ENCODE measurements around the gene PRDM5. TPM values are rescaled to one million over a fixed set of nuclear protein-coding genes. Genes with fewer than 3 reads are reported as not detected.

The PRDM5 gene
- total RNA-seq, 1 experiment from 2014 or later = 5.1 TPM

GRCh38 chr4:120765260-120765680 is 157.3 kb downstream of the PRDM5 start:
- Histone ChIP-seq H2AFZ (ENCODE audit: low read depth, low read length, poor library complexity, severe bottlenecking) (no peak overlapping the region), H4K20me1 (ENCODE audit: insufficient read depth) (0 out of 2 replicates have a peak, but pooled peaks cover 3% of the 10 kb centered on the region), H3K4me1 (ENCODE audit: control insufficient read depth in 1 of 2, insufficient read depth in 2 of 2, low read length in 2 of 2) (peaks cover 0 to 5% of the 10 kb centered on the region in 2 experiments; a peak in 1 of 4 replicates), H3K9ac (ENCODE audit: low read length) (no peak overlapping the region), H3K36me3 (ENCODE audit: control insufficient read depth in 1 of 2, insufficient read depth in 2 of 2, low read length in 2 of 2) (no peaks in the 10 kb centered on the region), H3K27me3 (ENCODE audit: insufficient read depth, low read length) (no peaks in the 10 kb centered on the region), H3K9me3 (ENCODE audit: control insufficient read depth in 1 of 2, insufficient read depth in 1 of 2, low read depth in 1 of 2, low read length in 2 of 2) (no peaks in the 10 kb centered on the region), H3K79me2 (ENCODE audit: insufficient read depth, low read length) (no peaks in the 10 kb centered on the region), H3K4me2 (ENCODE audit: low read length) (no peak overlapping the region), H3K9me2 (ENCODE audit: insufficient read depth) (no peaks in the 10 kb centered on the region), H3K4me3 (replicated peaks in 1 of 2; ENCODE audit: low read depth in 1 of 2, low read length in 2 of 2) (no peak overlapping the region), H3K27ac (ENCODE audit: low read depth, low read length) (no peak overlapping the region)
- no peak for DNase-seq (ENCODE audit: low read depth, low spot score)
- RAD21 ChIA-PET (ENCODE audit: low non-redundant PET in 1 of 2, low total read pairs in 2 of 2, uncharacterized antibody in 2 of 2, unreplicated experiment in 2 of 2) = no interaction called here
- ATAC-seq = no peak
- POLR2A ChIA-PET = no interaction called here
- intact Hi-C loops (cut with micrococcal nuclease) = no loop called here
- no TSS peak for BruUV-seq (replicated peaks)
- TF ChIP-seq JUND (IDR thresholded peaks at IDR 0.05) (no peak), ELF1 (IDR thresholded peaks at IDR 0.05; ENCODE audit: borderline replicate concordance, low read depth) (no peak), CTCF (IDR thresholded peaks at IDR 0.05 in 2 of 3, conservative IDR thresholded peaks at IDR 0.05 in 1 of 3; ENCODE audit: borderline replicate concordance in 1 of 3, insufficient read depth in 1 of 3, low read depth in 2 of 3, low read length in 2 of 3) (no peak), CBX3 (IDR thresholded peaks at IDR 0.05; ENCODE audit: low read depth) (no peak), ATF3 (IDR thresholded peaks at IDR 0.05) (no peak), EZH2 (IDR thresholded peaks at IDR 0.05) (no peak), YY1 (IDR thresholded peaks at IDR 0.05; ENCODE audit: extremely low read depth, insufficient replicate concordance, low read depth, low read length) (no peak), POLR2A (IDR thresholded peaks at IDR 0.05; ENCODE audit: borderline replicate concordance, extremely low read depth, insufficient read depth, insufficient read length) (no peak), MAX (IDR thresholded peaks at IDR 0.05) (no peak), REST (IDR thresholded peaks at IDR 0.05; ENCODE audit: low read depth) (no peak), CEBPB (IDR thresholded peaks at IDR 0.05; ENCODE audit: low read depth) (no peak), EZH2phosphoT487 (IDR thresholded peaks at IDR 0.05; ENCODE audit: borderline replicate concordance) (no peak), SIN3A (IDR thresholded peaks at IDR 0.05; ENCODE audit: low read depth) (no peak)
- CTCF ChIA-PET = no interaction called here
